ENCODE data around the gene LRRTM4.

Gene LRRTM4

DNA sequence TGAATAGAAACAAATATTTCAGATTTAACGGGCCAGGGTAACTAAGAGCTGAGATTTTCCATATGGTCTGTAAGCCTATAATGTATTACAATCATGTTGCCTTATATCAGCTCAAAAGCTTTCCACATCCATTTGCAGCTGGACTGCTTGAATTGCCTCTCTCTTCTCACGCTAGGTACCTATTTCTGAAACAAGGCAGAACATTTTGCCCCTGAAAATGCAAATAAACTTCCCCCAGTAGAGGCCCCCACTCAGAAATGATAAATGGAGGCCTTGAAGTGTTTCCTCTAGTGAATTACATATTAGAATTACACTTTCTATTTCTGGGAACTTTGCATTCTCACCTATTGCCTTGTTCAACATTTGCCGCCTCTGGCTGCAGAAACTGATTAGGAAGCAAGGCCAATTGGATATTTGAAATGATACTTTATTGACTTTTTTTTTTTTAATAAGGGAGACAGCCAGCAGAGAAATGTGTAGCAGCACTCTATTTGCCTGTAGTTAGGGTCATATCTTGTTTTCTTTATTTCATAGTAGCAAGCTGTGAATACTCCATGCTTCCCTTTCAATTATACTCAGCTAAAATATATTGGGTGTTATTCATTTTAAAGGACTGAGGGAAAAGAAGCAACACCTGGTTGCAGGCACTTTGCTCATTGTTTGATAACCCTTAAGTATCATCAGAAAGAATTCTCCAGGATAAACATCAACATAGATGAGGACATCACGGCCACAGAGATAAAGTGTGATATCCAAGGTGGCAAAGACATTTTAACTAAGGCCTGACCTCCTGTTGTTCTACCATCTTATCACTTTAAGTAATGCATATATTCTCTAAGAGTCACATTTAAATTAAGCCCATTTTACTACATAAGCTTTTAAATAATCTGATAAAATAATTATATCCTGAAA lies 505.5 kb downstream of the LRRTM4 start:
- DNase-seq = no peak
- Mint-ChIP-seq H3K27me3 (no peaks in the 10 kb centered on the region), H3K9me3 (peaks cover 6% of the 10 kb centered on the region), H3K36me3 (no peaks in the 10 kb centered on the region), H3K4me3 (no peak overlapping the region), H3K4me1 (no peaks in the 10 kb centered on the region), H3K27ac (no peak overlapping the region)
- CTCF ChIA-PET = no interaction called here

DNA sequence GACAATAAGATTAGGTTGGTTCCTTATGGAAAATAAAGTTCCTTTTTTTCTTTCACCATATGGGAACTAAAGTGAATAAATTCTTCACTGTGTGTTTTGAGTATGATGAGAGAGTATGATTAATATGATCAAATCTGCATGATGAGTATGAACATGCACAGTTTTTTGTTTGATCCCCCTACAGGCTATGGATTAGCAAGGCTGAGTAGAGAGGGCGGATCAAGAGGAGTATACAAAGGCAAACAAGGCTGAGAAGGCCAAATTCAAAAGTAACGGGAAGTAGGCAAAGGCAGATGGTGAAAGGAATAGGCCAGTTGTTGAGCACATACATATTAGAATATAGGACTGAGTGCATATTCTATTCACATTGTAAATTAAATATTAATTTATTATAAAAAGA lies 508.2 kb downstream of the LRRTM4 start:
- no peak overlapping the region for H3K4me3 Mint-ChIP-seq
- H3K27me3 Mint-ChIP-seq = no peaks in the 10 kb centered on the region
- no peak overlapping the region for H3K27ac Mint-ChIP-seq
- H3K36me3 Mint-ChIP-seq = no peaks in the 10 kb centered on the region
- H3K9me3 Mint-ChIP-seq = peaks cover 12% of the 10 kb centered on the region
- H3K4me1 Mint-ChIP-seq = no peaks in the 10 kb centered on the region
- DNase-seq = no peak
- CTCF ChIA-PET = no interaction called here

DNA sequence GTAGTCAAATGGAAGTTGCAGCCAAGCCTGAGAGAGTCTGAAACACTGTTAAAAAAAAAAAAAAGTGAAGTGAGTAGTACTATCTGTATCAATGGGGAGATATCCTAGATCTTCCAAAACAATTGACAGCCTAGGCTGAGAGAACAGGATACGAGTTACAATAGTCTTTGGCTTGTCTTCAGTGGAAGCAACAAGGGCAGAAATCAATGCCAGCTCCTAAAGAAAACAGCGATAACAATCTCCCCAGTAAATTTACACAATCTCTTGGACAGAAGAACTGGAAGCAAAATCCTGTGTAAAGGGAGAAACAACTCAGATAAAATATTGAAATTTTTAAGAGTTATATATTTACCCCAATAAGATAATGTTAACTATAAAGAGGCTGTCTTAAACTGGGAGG lies 508.7 kb downstream of the LRRTM4 start:
- CTCF ChIA-PET = no interaction called here

GRCh38 chr2:77009307-77009706 lies 512.9 kb downstream of the LRRTM4 start:
- H3K4me1 Mint-ChIP-seq = no peaks in the 10 kb centered on the region
- no peak for DNase-seq
- CTCF ChIA-PET = no interaction called here
- no peaks in the 10 kb centered on the region for H3K36me3 Mint-ChIP-seq
- H3K27me3 Mint-ChIP-seq = no peaks in the 10 kb centered on the region
- H3K27ac Mint-ChIP-seq = no peak overlapping the region
- H3K9me3 Mint-ChIP-seq = peaks cover 13% of the 10 kb centered on the region
- H3K4me3 Mint-ChIP-seq = no peak overlapping the region

More for the DNA sequence above, 508.7 kb downstream of the LRRTM4 start:
- Mint-ChIP-seq H3K36me3 (no peaks in the 10 kb centered on the region), H3K9me3 (peaks cover 12% of the 10 kb centered on the region), H3K4me3 (no peak overlapping the region), H3K4me1 (no peaks in the 10 kb centered on the region), H3K27me3 (no peaks in the 10 kb centered on the region), H3K27ac (no peak overlapping the region)
- no peak for DNase-seq

DNA sequence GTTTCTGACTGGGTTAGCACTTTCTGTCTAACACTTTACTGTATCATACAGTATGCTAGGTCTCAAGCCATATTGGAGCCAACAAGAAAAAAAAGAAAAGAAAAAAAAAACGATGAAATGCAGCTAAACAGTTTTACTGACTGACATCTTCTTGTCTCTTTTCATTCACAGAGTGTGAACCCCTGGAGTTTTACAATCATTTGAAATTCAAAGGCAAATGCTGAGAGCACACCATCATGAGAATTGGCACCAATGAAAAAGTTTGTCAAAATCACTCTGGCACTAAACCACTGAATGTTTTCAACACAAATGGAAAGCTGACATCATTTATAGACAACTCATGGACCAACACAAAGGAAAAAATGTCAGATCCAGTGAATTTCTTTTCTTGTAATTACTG lies 513.3 kb downstream of the LRRTM4 start:
- no peaks in the 10 kb centered on the region for H3K27me3 Mint-ChIP-seq
- no peak for DNase-seq
- H3K4me1 Mint-ChIP-seq = no peaks in the 10 kb centered on the region
- CTCF ChIA-PET = no interaction called here
- H3K36me3 Mint-ChIP-seq = no peaks in the 10 kb centered on the region
- H3K9me3 Mint-ChIP-seq = peaks cover 12% of the 10 kb centered on the region
- H3K4me3 Mint-ChIP-seq = no peak overlapping the region
- no peak overlapping the region for H3K27ac Mint-ChIP-seq

- H3K27me3 Mint-ChIP-seq = no peaks in the 10 kb centered on the region
- no peak for DNase-seq
- CTCF ChIA-PET = no interaction called here
Observed at GRCh38 chr2:77007686-77008085, 514.5 kb downstream of the LRRTM4 start.

DNA sequence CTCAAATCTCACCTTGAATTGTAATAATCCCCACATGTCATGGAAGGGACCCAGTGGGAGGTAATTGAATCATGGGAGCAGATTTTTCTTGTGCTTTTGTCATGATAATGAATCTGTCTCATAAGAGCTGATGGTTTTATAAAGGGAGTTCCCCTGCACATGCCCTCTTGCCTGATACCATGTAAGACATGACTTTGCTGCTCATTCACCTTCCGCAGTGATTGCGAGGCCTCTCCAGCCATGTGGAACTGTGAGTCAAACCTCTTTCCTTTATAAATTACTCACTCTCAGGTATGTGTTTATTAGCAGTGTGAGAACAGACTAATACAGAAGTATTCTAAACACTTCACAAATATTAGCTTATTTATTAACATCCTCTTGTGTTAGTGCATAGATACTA lies 516.7 kb downstream of the LRRTM4 start:
- CTCF ChIA-PET = no interaction called here
- Mint-ChIP-seq H3K4me1 (no peaks in the 10 kb centered on the region), H3K4me3 (no peak overlapping the region), H3K27me3 (no peaks in the 10 kb centered on the region), H3K27ac (no peak overlapping the region), H3K36me3 (no peaks in the 10 kb centered on the region), H3K9me3 (peaks cover 22% of the 10 kb centered on the region)
- DNase-seq = no peak

More at GRCh38 chr2:77007686-77008085, 514.5 kb downstream of the LRRTM4 start:
- Mint-ChIP-seq H3K4me1 (no peaks in the 10 kb centered on the region), H3K4me3 (no peak overlapping the region), H3K27ac (no peak overlapping the region), H3K36me3 (no peaks in the 10 kb centered on the region), H3K9me3 (peaks cover 19% of the 10 kb centered on the region)

DNA sequence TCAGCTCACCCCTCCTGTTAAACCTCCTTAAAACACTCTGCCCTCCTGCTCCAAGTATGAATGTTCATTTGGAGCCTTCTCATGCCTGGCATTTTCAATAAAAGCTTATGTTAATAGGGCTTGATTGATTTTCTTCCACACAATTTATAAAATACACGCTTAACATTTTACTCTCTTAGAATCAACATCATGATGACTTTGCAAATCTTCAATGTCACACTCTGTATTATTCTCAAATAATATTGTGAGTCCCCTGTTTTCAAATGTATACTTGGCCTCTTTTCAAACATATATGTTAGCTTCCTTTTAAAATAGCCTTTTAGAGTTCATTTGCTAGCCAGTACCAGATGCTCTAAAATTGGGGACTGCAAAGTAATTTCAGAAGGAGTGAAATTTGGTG lies 520.3 kb downstream of the LRRTM4 start:
- Mint-ChIP-seq H3K4me1 (no peaks in the 10 kb centered on the region), H3K27ac (no peak overlapping the region), H3K9me3 (peaks cover 23% of the 10 kb centered on the region), H3K27me3 (no peaks in the 10 kb centered on the region), H3K4me3 (no peak overlapping the region), H3K36me3 (no peaks in the 10 kb centered on the region)
- DNase-seq = no peak
- CTCF ChIA-PET = no interaction called here

DNA sequence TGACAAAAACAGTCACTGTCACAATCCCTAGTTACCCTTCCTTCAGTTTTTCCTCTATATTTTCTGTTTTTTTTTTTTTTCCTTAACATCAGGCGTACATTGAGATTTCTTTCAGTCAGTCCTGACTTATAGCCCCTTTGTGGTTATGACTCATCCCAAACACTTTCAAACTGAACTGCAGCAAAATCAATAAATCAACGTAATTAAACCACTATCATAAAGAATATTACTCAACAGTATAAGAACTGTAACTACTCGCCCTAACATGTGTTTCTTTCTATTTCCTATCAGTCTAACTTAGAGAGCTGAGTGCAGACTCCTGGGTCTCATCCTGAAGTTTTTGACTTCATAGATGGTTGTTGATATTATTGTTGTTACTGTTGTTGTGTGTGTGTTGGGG lies 523.5 kb downstream of the LRRTM4 start:
- Mint-ChIP-seq H3K27me3 (no peaks in the 10 kb centered on the region), H3K4me3 (no peak overlapping the region), H3K27ac (no peak overlapping the region), H3K36me3 (no peaks in the 10 kb centered on the region), H3K4me1 (no peaks in the 10 kb centered on the region), H3K9me3 (peaks cover 18% of the 10 kb centered on the region)
- CTCF ChIA-PET = no interaction called here
- no peak for DNase-seq

- H3K4me3 Mint-ChIP-seq = no peak overlapping the region
- no peaks in the 10 kb centered on the region for H3K27me3 Mint-ChIP-seq
- H3K36me3 Mint-ChIP-seq = no peaks in the 10 kb centered on the region
- H3K27ac Mint-ChIP-seq = no peak overlapping the region
- no peaks in the 10 kb centered on the region for H3K4me1 Mint-ChIP-seq
- H3K9me3 Mint-ChIP-seq = peaks cover 13% of the 10 kb centered on the region
- CTCF ChIA-PET = no interaction called here
- DNase-seq = no peak
Observed at GRCh38 chr2:76998152-76998551, 524.0 kb downstream of the LRRTM4 start.

- Mint-ChIP-seq H3K27me3 (no peaks in the 10 kb centered on the region), H3K36me3 (no peaks in the 10 kb centered on the region), H3K4me3 (no peak overlapping the region), H3K4me1 (no peaks in the 10 kb centered on the region), H3K9me3 (peaks cover 11% of the 10 kb centered on the region), H3K27ac (no peak overlapping the region)
- CTCF ChIA-PET = no interaction called here
- no peak for DNase-seq
Observed at GRCh38 chr2:76997296-76997695, 524.9 kb downstream of the LRRTM4 start.

DNA sequence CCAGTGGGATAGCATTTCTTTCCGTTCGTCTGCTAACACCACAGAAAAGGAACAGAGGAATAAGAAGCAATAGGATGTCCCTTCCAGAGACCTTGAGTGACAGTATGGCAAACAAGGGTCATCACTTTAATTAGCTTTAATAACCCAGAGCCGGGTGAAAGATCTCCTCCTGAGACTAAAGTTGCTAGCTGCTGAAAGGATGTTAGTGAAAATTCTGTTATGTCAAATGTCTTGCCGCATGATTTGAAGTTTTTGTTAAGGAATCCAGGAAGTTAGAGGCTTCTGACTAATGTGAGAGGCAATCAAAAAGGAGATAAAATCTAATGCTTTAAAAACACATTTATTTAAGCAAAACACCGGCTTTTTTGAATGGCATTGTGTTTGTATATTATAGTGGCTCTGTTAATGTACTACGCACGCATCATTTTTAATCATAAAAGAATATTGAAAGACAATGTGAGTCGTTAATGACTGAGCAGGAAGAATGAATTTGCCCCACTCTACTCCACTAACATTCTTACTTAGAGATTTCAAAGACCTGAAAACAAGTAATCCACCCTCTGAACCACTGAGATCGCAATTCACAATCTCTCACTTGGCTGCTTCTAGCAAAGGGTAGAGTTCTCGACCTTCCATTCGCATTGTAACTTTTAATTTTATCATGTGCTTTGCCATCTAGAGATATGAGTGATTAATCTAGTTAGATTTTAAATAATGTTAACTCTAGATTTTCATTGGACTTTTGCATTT lies 536.6 kb downstream of the LRRTM4 start:
- no peaks in the 10 kb centered on the region for H3K4me1 Mint-ChIP-seq
- H3K27me3 Mint-ChIP-seq = no peaks in the 10 kb centered on the region
- no peak for DNase-seq
- peaks cover 5% of the 10 kb centered on the region for H3K9me3 Mint-ChIP-seq
- no peak overlapping the region for H3K4me3 Mint-ChIP-seq
- CTCF ChIA-PET = no interaction called here
- no peaks in the 10 kb centered on the region for H3K36me3 Mint-ChIP-seq
- H3K27ac Mint-ChIP-seq = no peak overlapping the region

DNA sequence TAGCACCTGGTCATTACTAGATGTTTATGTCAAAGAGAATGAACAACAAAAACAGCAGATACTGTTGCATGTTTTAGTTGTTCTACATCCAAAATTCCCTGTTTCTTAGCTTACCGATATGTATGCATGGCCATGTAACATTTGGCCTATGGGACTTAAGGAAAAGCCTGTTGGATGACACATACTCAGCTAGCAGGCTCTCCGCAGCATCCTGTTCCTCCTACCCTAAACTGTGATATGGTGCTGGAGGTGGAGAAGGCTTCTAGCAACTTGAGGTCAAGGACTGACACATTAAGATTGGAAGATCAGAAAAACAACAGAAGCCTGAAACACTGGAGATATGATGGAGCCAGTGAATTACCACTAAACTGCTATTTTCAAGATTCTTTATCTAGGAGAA lies 537.8 kb downstream of the LRRTM4 start:
- no peak for DNase-seq
- Mint-ChIP-seq H3K4me3 (no peak overlapping the region), H3K4me1 (no peaks in the 10 kb centered on the region), H3K27ac (no peak overlapping the region), H3K9me3 (peaks cover 3% of the 10 kb centered on the region), H3K36me3 (no peaks in the 10 kb centered on the region), H3K27me3 (no peaks in the 10 kb centered on the region)
- CTCF ChIA-PET = no interaction called here

GRCh38 chr2:76980067-76980787 lies 541.9 kb downstream of the LRRTM4 start:
- H3K27me3 Mint-ChIP-seq = no peaks in the 10 kb centered on the region
- CTCF ChIA-PET = no interaction called here
- no peak for DNase-seq

More at GRCh38 chr2:76980067-76980787, 541.9 kb downstream of the LRRTM4 start:
- Mint-ChIP-seq H3K4me1 (no peaks in the 10 kb centered on the region), H3K27ac (no peak overlapping the region), H3K4me3 (no peak overlapping the region), H3K9me3 (peaks cover 3% of the 10 kb centered on the region), H3K36me3 (no peaks in the 10 kb centered on the region)
